Ovary (tissue), 3 donors: ENCODE data around the gene ECE2.

Source experiments
- EP300 ChIP-seq: sonication (generic); formaldehyde crosslinking; IDR thresholded peaks from one replicate; pipeline ENCODE4 v1.6.1; 2017; ENCODE audit warnings: antibody characterized with exemption
- POLR2A ChIP-seq: fragments of 450-650 bp; IDR thresholded peaks from one replicate; pipeline ENCODE4 v1.6.1; 2017; ENCODE audit warnings: antibody characterized with exemption, mild to moderate bottlenecking, moderate library complexity
- TF ChIP-seq, protein P1 (sequence below), 3 donors: fragments of 450-650 bp in 2 of 3; fragments of 200-600 bp in 1 of 3; IDR thresholded peaks; one replicate each; pipeline versions ENCODE4 v1.5.1 to v1.8.0; 2016 to 2022; ENCODE audit warnings: antibody characterized with exemption in 3 of 3, mild to moderate bottlenecking in 1 of 3
- donor health status: DM: no; HTN: no; CAD: no.

DNA sequence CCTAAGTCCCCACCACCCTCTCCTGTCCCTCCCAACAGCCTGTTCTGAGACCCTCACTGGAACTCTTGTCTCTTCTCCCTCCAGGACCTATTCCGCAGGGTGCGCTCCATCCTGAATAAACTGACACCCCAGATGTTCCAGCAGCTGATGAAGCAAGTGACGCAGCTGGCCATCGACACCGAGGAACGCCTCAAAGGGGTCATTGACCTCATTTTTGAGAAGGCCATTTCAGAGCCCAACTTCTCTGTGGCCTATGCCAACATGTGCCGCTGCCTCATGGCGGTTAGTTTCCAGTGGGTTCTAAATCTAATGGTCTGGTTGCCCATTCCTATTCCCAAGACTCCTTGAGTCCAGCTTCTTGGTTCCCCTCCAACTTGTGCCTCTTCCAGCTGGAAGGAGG lies 47.9 kb downstream of the ECE2 start:
- TF ChIP-seq, protein P1, sequence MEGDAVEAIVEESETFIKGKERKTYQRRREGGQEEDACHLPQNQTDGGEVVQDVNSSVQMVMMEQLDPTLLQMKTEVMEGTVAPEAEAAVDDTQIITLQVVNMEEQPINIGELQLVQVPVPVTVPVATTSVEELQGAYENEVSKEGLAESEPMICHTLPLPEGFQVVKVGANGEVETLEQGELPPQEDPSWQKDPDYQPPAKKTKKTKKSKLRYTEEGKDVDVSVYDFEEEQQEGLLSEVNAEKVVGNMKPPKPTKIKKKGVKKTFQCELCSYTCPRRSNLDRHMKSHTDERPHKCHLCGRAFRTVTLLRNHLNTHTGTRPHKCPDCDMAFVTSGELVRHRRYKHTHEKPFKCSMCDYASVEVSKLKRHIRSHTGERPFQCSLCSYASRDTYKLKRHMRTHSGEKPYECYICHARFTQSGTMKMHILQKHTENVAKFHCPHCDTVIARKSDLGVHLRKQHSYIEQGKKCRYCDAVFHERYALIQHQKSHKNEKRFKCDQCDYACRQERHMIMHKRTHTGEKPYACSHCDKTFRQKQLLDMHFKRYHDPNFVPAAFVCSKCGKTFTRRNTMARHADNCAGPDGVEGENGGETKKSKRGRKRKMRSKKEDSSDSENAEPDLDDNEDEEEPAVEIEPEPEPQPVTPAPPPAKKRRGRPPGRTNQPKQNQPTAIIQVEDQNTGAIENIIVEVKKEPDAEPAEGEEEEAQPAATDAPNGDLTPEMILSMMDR (IDR thresholded peaks at IDR 0.05), result no peak
- no peak for TF ChIP-seq POLR2A
- no peak for TF ChIP-seq EP300
